B cell (primary cell): ENCODE measurements around the gene SUZ12. TPM values are rescaled to one million over a fixed set of nuclear protein-coding genes. Genes with fewer than 3 reads are reported as not detected.

Source experiments
- ATAC-seq: fragments of 200-7000 bp; cut with Tn5 transposase; one replicate; pipeline ENCODE4 v1.10.0; 2021; ENCODE audit warnings: low read depth, mild to moderate bottlenecking, moderate number of reproducible peaks, moderate library complexity
- CTCF ChIA-PET: fragments of 350-600 bp; sonication (Branson Sonifier 250); formaldehyde crosslinking; loops from one replicate; lab custom pipeline; 2021; ENCODE audit warnings: antibody characterized with exemption, inconsistent platforms; lab: Charles Lee
- POLR2A ChIA-PET: fragments of 350-600 bp; sonication (Branson Sonifier 250); formaldehyde crosslinking; loops from one replicate; lab custom pipeline; 2021; ENCODE audit warnings: antibody characterized with exemption; lab: Charles Lee
- DNase-seq: peaks from one replicate; pipeline ENCODE4 v3.0.0; 2013
- H2AFZ ChIP-seq: 2 replicates; pipeline ENCODE4 v1.6.1; 2012; ENCODE audit warnings: mild to moderate bottlenecking, low read depth, low read length; ENCODE audit not compliant: insufficient read depth, poor library complexity, severe bottlenecking
- H3K27ac ChIP-seq, 2 donors: 1 replicate in 1 of 2; 2 replicates in 1 of 2; pipeline ENCODE4 v1.5.1; 2012 to 2013; ENCODE audit warnings: low read length in 2 of 2, mild to moderate bottlenecking in 2 of 2, moderate library complexity in 1 of 2
- H3K27me3 ChIP-seq, 4 experiments: fragments of 200-600 bp in 1 of 4; sonication (generic) in 1 of 4; replicated peaks in 1 of 4; 1 replicate in 2 of 4; 2 replicates in 2 of 4; pipeline versions ENCODE4 v1.6.1 to v1.7.0; 2013 to 2016; ENCODE audit warnings: low read length in 3 of 4, mild to moderate bottlenecking in 2 of 4, mixed read lengths in 1 of 4, moderate library complexity in 1 of 4; ENCODE audit not compliant: insufficient read depth in 4 of 4, control insufficient read depth in 3 of 4; ENCODE audit errors: control extremely low read depth in 1 of 4
- H3K36me3 ChIP-seq, 2 experiments: replicated peaks in 1 of 2; 1 replicate in 1 of 2; 2 replicates in 1 of 2; pipeline versions ENCODE4 v1.6.1 to v1.7.1; 2013; ENCODE audit warnings: low read length in 1 of 2; ENCODE audit not compliant: insufficient read depth in 2 of 2, control insufficient read depth in 1 of 2; ENCODE audit errors: control extremely low read depth in 1 of 2, extremely low read depth in 1 of 2
- H3K4me1 ChIP-seq, 2 donors: fragments of 200-600 bp in 1 of 2; sonication (generic) in 1 of 2; 1 replicate in 1 of 2; 2 replicates in 1 of 2; pipeline versions ENCODE4 v1.5.1 to v1.6.1; 2013 to 2017; ENCODE audit warnings: low read length in 2 of 2; ENCODE audit not compliant: control insufficient read depth in 2 of 2, insufficient read depth in 2 of 2
- H3K4me2 ChIP-seq: replicated peaks from 2 replicates; pipeline ENCODE3; 2012; ENCODE audit warnings: mild to moderate bottlenecking, low read depth, low read length; ENCODE audit not compliant: poor library complexity, severe bottlenecking
- H3K4me3 ChIP-seq, 5 experiments: fragments of 200-600 bp in 1 of 5; sonication (generic) in 1 of 5; 1 replicate in 3 of 5; 2 replicates in 2 of 5; pipeline versions ENCODE4 v1.5.1 to v1.7.0; 2011 to 2016; ENCODE audit warnings: low read length in 4 of 5, mild to moderate bottlenecking in 4 of 5, low read depth in 2 of 5, control low read depth in 1 of 5, moderate library complexity in 1 of 5; ENCODE audit not compliant: insufficient read depth in 1 of 5; ENCODE audit errors: control extremely low read depth in 1 of 5, extremely low read depth in 1 of 5
- H3K79me2 ChIP-seq: fragments of 200-600 bp; sonication (generic); one replicate; pipeline ENCODE4 v1.6.0; 2016; ENCODE audit warnings: low read length; ENCODE audit not compliant: control insufficient read depth, insufficient read depth
- H3K9ac ChIP-seq: fragments of 200-600 bp; sonication (generic); 2 replicates; pipeline ENCODE4 v1.6.1; 2017; ENCODE audit warnings: mild to moderate bottlenecking, low read length, moderate library complexity
- H3K9me3 ChIP-seq, 3 donors: one replicate each; pipeline versions ENCODE4 v1.6.1 to v1.7.1; 2013; ENCODE audit warnings: low read length in 2 of 3; ENCODE audit not compliant: control insufficient read depth in 2 of 3, insufficient read depth in 1 of 3; ENCODE audit errors: control extremely low read depth in 1 of 3
- H4K20me1 ChIP-seq: 2 replicates; pipeline ENCODE4 v1.6.0; 2012; ENCODE audit warnings: mild to moderate bottlenecking, low read length; ENCODE audit not compliant: insufficient read depth, control insufficient read depth, poor library complexity, severe bottlenecking
- H3K27ac Mint-ChIP-seq: one replicate; pipeline ENCODE4 v1.8.0; 2021; ENCODE audit warnings: mixed read lengths
- H3K27me3 Mint-ChIP-seq: one replicate; pipeline ENCODE4 v1.8.0; 2021; ENCODE audit warnings: mixed read lengths
- H3K4me1 Mint-ChIP-seq: one replicate; pipeline ENCODE4 v1.8.0; 2021; ENCODE audit warnings: mixed read lengths
- H3K4me3 Mint-ChIP-seq: one replicate; pipeline ENCODE4 v1.8.0; 2021; ENCODE audit warnings: mixed read lengths
- H3K9me3 Mint-ChIP-seq: one replicate; pipeline ENCODE4 v1.8.0; 2022; ENCODE audit warnings: mixed read lengths; ENCODE audit not compliant: insufficient read depth
- EZH2 ChIP-seq: IDR thresholded peaks from 2 replicates; pipeline ENCODE4 v1.6.1; 2012; ENCODE audit warnings: borderline replicate concordance, low read depth, mild to moderate bottlenecking, moderate library complexity, low read length; ENCODE audit not compliant: insufficient read depth, poor library complexity, severe bottlenecking
- WGBS: methylation state at CpG from one replicate; pipeline ENCODE4 v1.1.5; 2013; ENCODE audit warnings: missing lambda C conversion rate; ENCODE audit not compliant: insufficient coverage; 5-methylcytosine and 5-hydroxymethylcytosine counted together
- intact Hi-C: fragments of 100-400 bp; cut with micrococcal nuclease; formaldehyde crosslinking; loops from one replicate; pipeline ENCODE4 v1.10.0; 2022
- polyA plus RNA-seq: library from polyadenylated mRNA; depleted of rRNA; stranded (reverse); fragments of >200 nt; gene quantifications from 2 replicates; pipeline ENCODE4 v1.2.3, GENCODE V29; 2012
- total RNA-seq, 2 donors: library from RNA; stranded (reverse); fragments of 120-200 nt in 1 of 2; gene quantifications; 1 replicate in 1 of 2; 2 replicates in 1 of 2; pipeline versions ENCODE4 v1.2.3 to v1.2.4, GENCODE V29; 2013 to 2022
- TF ChIP-seq, protein P1 (sequence below): fragments of 200-600 bp; IDR thresholded peaks from one replicate; pipeline ENCODE4 v1.8.0; 2022; ENCODE audit warnings: antibody characterized with exemption, mild to moderate bottlenecking

The SUZ12 gene
- total and polyA plus RNA-seq, 2 donors (not counting 1 experiment from before 2014, with no cell fraction given) = 13.2 to 34.6 TPM

- WGBS = 100% methylated on average over 2 of the region's 6 CpGs
- no peak overlapping the region for H3K4me2 ChIP-seq
- H3K4me1 ChIP-seq = no peaks in the 10 kb centered on the region
- H4K20me1 ChIP-seq = no peaks in the 10 kb centered on the region
- Mint-ChIP-seq H3K27me3 (no peaks in the 10 kb centered on the region), H3K9me3 (no peaks in the 10 kb centered on the region), H3K27ac (no peak overlapping the region), H3K4me1 (no peaks in the 10 kb centered on the region), H3K4me3 (no peak overlapping the region)
- intact Hi-C loops = no loop called here
- POLR2A ChIA-PET = no interaction called here
- H3K4me3 ChIP-seq = no peak overlapping the region
- DNase-seq = no peak
- H3K27ac ChIP-seq = no peak overlapping the region
- H3K36me3 ChIP-seq = peaks cover 4 to 70% of the 10 kb centered on the region in 2 experiments
- ATAC-seq = no peak
- TF ChIP-seq, protein P1, sequence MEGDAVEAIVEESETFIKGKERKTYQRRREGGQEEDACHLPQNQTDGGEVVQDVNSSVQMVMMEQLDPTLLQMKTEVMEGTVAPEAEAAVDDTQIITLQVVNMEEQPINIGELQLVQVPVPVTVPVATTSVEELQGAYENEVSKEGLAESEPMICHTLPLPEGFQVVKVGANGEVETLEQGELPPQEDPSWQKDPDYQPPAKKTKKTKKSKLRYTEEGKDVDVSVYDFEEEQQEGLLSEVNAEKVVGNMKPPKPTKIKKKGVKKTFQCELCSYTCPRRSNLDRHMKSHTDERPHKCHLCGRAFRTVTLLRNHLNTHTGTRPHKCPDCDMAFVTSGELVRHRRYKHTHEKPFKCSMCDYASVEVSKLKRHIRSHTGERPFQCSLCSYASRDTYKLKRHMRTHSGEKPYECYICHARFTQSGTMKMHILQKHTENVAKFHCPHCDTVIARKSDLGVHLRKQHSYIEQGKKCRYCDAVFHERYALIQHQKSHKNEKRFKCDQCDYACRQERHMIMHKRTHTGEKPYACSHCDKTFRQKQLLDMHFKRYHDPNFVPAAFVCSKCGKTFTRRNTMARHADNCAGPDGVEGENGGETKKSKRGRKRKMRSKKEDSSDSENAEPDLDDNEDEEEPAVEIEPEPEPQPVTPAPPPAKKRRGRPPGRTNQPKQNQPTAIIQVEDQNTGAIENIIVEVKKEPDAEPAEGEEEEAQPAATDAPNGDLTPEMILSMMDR = no peak
- TF ChIP-seq EZH2 = no peak
- no peaks in the 10 kb centered on the region for H3K79me2 ChIP-seq
- H3K9ac ChIP-seq = no peak overlapping the region
- H3K27me3 ChIP-seq = no peaks in the 10 kb centered on the region
- CTCF ChIA-PET = no interaction called here
- H3K9me3 ChIP-seq = no peaks in the 10 kb centered on the region
- H2AFZ ChIP-seq = no peak overlapping the region
These were observed 60.2 kb downstream of the SUZ12 start for GRCh38 chr17:31997005-31997404.

DNA sequence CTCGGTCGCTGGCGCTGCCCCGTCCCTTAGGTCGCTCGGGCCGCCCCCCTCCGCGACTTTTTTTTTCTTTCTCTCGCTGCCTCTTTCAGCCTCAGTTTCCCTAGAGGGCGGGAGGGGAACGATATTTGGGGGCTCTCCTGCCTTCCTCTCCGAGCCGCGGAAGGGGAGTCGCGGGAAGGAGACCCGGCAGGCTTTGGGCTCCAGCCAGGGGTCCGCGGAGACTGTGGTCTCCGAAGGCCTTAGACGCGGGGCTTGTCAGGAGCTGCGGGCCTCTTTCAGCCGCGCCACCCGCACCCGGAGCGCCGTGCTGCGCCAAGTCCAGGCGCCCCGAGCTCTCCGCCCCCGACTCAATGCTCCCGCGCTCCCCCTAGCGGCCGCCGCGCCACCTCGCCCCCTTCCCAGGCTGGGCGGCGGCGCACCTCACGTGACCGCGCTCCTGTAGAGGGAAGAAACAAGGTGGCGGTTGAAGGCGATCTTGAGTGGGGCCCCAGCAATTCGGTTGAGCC, 70.2 kb downstream of the SUZ12 start, which contains the start of gene LRRC37B:
LRRC37B (plus strand) TSS at position 427 of the 506 bp plus-strand sequence. CDS start 14,010 bp downstream, outside the sequence.
- ChIA-PET CTCF (interaction anchor here (0.9 to 3.5 kb wide), 12 partner anchors 9 to 458 kb away, joined by 3 to 41 read pairs (median 4); partner anchors contain the start of genes RHOT1 and UTP6), POLR2A (interaction anchor here (0.7 to 1.1 kb wide), 2 partner anchors 11 to 136 kb away, joined by 3 read pairs; no protein-coding TSS in a partner anchor)
- no peaks in the 10 kb centered on the region for H3K27me3 Mint-ChIP-seq
- peak within 1 kb of the TSS; percentile 66 to 88 (median 78) for H3K4me3 ChIP-seq
- DNase-seq = peak; percentile 91
- under 1% methylated on average over 39 of the region's 51 CpGs for WGBS
- H3K4me1 ChIP-seq = peaks cover 10 to 14% of the 10 kb centered on the region in 2 donors
- peak within 1 kb of the TSS; percentile 98 for H3K4me2 ChIP-seq
- no peaks in the 10 kb centered on the region for H3K9me3 ChIP-seq
- TF ChIP-seq EZH2 = no peak
- TF ChIP-seq, protein P1 = peak; percentile 87
- no peaks in the 10 kb centered on the region for H3K27me3 ChIP-seq
- H3K4me1 Mint-ChIP-seq = peaks cover 34% of the 10 kb centered on the region
- H3K79me2 ChIP-seq = peaks cover 48% of the 10 kb centered on the region
- H2AFZ ChIP-seq = peak within 1 kb of the TSS; percentile 98
- peak within 1 kb of the TSS; percentile 6 to 59 for H3K27ac ChIP-seq
- H3K4me3 Mint-ChIP-seq = peak within 1 kb of the TSS; percentile 88
- H4K20me1 ChIP-seq = no peaks in the 10 kb centered on the region
- no peaks in the 10 kb centered on the region for H3K9me3 Mint-ChIP-seq
- ATAC-seq = peak; percentile 94
- no peaks in the 10 kb centered on the region for H3K36me3 ChIP-seq
- H3K9ac ChIP-seq = peak within 1 kb of the TSS; percentile 76
- intact Hi-C loops = loop anchor here (1.0 to 5.0 kb wide), 3 partner anchors 70 to 310 kb away; partner anchors contain the start of gene SUZ12
- peak within 1 kb of the TSS; percentile 86 for H3K27ac Mint-ChIP-seq
